GM12892 (cell line): ENCODE results near the gene GET4.

ENCODE experiments used
- POLR2A ChIP-seq: IDR thresholded peaks from 2 replicates; pipeline ENCODE4 v1.6.1; 2011; ENCODE audit warnings: low read depth, low read length, control low read depth
- POLR2AphosphoS5 ChIP-seq: IDR thresholded peaks from 2 replicates; pipeline ENCODE4 v1.6.1; 2011; ENCODE audit warnings: low read depth, low read length, control low read depth

DNA sequence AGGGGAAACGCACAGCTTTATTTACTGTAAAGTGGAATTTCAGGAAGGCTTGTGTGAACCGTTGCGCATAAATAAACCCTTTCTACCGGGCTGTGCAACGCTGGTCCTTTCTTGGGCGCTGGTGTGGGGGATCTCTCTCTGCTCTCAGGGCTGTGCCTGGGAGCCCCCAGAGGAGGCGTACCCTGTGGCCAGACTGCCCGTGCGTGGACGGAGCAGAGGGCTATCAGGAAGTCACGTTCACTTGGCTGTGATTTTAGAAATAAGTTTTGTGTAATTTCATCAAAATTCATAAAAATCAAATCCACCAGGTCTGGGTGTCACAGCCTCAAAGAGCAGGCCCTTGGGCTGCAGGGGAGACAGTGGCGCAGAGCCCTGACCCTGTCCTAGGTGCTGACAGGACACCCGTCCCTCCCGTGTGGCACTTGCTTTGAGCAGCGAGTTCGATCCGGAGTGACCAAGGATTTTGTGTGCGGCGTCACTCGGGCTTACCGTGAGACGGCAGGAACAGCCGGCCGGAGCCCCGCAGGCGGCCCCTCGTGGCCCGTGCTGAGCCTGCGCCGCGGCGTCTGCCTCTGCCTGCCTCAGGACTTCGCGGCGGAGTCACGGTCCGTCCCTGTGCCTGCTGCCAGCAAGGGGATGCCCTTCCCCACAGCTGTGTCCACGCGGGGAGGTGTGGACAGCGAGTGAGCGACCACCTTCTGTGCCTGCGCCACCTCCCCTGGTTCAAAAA, 20.2 kb downstream of the GET4 start:
- TF ChIP-seq POLR2A (no peak), POLR2AphosphoS5 (no peak)
